AG08396 (cell line): Measurements from ENCODE around the gene HYAL4.
"Not testable (repeated sequence)": the region's sequence is repeated elsewhere in the genome, so short reads cannot be mapped to it uniquely, and the experiment has no call there.

Experiments
- DNase-seq: peaks from one replicate; pipeline ENCODE4 v3.0.0; 2012; ENCODE audit warnings: low spot score, mixed read lengths

The HYAL4 gene

GRCh38 chr7:123847868-123848267, 2.9 kb downstream of the HYAL4 start:
- DNase-seq = no peak

- no peak for DNase-seq
Measured at GRCh38 chr7:123849855-123850254, 4.9 kb downstream of the HYAL4 start.

GRCh38 chr7:123851404-123851803, 6.4 kb downstream of the HYAL4 start:
- DNase-seq = not testable (repeated sequence)

GRCh38 chr7:123854291-123854690, 9.3 kb downstream of the HYAL4 start:
- not testable (repeated sequence) for DNase-seq

- not testable (repeated sequence) for DNase-seq
Measured at GRCh38 chr7:123856428-123856827, 11.5 kb downstream of the HYAL4 start.

- no peak for DNase-seq
Measured at GRCh38 chr7:123860848-123861247, 15.9 kb downstream of the HYAL4 start.

- no peak for DNase-seq
Measured at GRCh38 chr7:123862775-123863174, 17.8 kb downstream of the HYAL4 start.

- DNase-seq = no peak
Measured at GRCh38 chr7:123863461-123863860, 18.5 kb downstream of the HYAL4 start.

GRCh38 chr7:123864012-123864411, 19.0 kb downstream of the HYAL4 start:
- no peak for DNase-seq

GRCh38 chr7:123864436-123864835, 19.5 kb downstream of the HYAL4 start:
- no peak for DNase-seq

GRCh38 chr7:123864966-123865365, 20.0 kb downstream of the HYAL4 start:
- no peak for DNase-seq

GRCh38 chr7:123865517-123866117, 20.6 kb downstream of the HYAL4 start:
- peak; percentile 37 for DNase-seq

- DNase-seq = no peak
Measured at GRCh38 chr7:123867225-123867624, 22.3 kb downstream of the HYAL4 start.

GRCh38 chr7:123871998-123872867, 27.3 kb downstream of the HYAL4 start:
- DNase-seq = peak; percentile 16

GRCh38 chr7:123872908-123873307, 27.9 kb downstream of the HYAL4 start:
- no peak for DNase-seq

- DNase-seq = no peak
Measured at GRCh38 chr7:123876557-123877256, 31.7 kb downstream of the HYAL4 start.

- no peak for DNase-seq
Measured at GRCh38 chr7:123879628-123880027, 34.7 kb downstream of the HYAL4 start.

GRCh38 chr7:123881300-123881699, 36.3 kb downstream of the HYAL4 start:
- DNase-seq = no peak

- DNase-seq = no peak
Measured at GRCh38 chr7:123883154-123883553, 38.2 kb downstream of the HYAL4 start.

GRCh38 chr7:123888192-123888591, 43.2 kb downstream of the HYAL4 start:
- DNase-seq = no peak

GRCh38 chr7:123894753-123895152, 49.8 kb downstream of the HYAL4 start:
- DNase-seq = not testable (repeated sequence)

- no peak for DNase-seq
Measured at GRCh38 chr7:123901101-123901500, 56.1 kb downstream of the HYAL4 start.

GRCh38 chr7:123905714-123906113, 60.7 kb downstream of the HYAL4 start:
- no peak for DNase-seq
